GM21381 (cell line): ENCODE data around the gene DTNBP1.

Experiments
- ATAC-seq: cut with Tn5 transposase; IDR thresholded peaks from one replicate; pipeline ENCODE4 v1.9.1; 2021; ENCODE audit warnings: mild to moderate bottlenecking, moderate library complexity; ENCODE audit not compliant: unreplicated experiment

DTNBP1 gene

DNA sequence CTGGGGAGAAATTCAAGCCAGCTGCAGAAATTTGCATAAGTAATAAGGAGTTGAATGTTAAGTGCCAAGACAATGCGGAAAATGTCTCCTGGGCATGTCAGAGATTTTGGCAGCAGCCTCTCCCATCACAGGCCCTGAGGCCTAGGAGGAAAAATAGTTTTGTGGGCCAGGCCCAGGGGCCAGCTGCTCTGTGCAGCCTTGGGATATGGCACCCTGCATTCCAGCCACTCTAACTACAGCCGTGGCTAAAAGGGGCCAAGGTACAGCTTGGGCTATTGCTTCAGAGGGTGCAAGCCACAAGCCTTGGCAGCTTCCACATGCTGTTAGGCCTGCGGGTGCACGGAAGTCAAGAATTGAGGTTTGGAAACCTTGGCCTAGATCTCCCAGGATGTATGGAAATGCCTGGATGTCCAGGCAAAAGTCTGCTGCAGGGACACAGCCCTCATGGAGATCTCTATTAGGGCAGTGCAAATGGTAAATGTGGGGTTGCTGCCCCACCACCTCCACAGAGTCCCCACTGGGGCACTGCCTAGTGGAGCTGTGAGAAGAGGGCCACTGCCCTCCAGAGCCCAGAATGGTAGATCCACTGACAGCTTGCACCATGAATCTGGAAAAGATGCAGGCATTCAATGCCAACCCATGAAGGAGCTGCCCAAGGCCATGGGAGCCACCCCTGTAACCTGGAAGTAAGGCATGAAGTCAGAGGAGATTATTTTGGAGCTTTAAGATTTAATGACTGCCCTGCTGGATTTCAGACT is 126.5 kb downstream of the DTNBP1 start:
- ATAC-seq: no peak

DNA sequence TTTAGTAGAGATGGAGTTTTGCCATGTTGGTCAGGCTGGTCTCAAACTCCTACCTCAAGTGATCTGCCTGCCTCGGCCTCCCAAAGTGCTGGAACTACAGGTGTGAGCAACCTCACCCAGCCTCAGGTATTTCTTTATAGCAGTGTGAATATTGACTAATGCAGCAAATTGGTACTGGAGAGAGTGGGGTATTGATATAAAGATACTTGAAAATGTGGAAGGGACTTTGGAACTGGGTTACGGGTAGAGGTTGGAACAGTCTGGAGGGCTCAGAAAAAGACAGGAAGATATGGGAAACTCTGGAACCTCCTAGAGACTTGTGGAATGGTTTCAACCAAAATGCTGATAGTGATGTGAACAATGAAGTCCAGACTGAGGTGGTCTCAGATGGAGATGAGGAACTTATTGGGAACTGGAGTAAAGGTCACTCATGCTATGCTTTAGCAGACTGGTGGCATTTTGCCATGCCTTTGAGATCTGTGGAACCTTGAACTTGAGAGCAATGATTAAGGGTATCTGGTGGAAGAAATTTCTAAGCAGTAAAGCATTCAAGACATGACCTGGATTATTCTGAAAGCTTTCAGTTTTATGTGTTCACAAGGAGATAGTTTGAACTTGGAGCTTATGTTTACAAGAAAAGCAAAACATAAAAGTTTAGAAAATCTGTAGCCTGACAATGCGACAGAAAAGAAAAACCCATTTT is 127.2 kb downstream of the DTNBP1 start:
- ATAC-seq: no peak

DNA sequence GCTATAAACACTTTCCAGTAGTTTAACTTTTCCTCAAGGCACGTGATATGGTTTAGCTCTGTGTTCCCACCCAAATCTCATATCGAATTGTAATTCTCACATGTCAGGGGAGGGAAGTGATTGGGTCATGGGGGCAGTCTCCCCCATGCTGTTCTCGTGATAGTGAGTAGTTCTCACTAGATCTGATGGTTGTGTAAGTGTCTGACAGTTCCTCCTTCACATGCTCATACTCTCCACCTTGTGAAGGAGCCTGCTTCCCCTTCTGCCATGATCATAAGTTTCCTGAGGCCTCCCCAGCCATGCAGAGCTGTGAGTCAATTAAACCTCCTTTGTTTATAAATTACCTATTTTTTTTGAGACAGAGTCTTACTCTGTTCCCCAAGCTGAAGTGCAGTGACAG is 127.9 kb downstream of the DTNBP1 start:
- ATAC-seq: no peak

DNA sequence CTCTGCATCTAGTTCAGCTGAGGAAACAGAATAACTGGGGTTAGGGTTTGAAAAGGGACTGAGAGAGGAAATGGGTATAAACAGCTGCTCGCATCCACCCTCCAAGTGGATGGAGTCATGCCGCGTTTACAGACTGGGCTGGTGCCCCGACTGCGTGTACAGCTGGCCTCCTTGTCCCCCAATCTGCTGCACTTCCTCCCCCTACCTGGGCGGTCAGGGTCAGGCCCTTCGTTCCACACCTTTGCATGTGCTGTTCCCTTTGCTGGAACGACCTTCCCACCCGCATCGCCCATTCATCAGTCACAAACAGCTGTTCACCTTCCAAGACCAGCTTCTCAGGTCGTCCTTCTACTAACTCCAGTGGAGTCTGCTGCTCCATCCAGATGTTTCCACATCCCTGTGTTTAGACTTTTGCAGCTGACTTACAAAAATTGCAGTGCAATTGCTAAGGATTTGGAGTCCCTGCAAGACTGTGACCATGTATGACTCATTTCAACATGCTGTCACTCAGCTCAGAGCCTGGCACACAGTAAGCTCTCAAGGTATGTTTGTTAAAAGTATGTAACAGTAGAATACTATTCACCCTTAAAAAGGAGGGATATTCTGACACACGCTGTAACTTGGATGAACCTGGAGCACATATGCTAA is 129.3 kb downstream of the DTNBP1 start:
- ATAC-seq: no peak

DNA sequence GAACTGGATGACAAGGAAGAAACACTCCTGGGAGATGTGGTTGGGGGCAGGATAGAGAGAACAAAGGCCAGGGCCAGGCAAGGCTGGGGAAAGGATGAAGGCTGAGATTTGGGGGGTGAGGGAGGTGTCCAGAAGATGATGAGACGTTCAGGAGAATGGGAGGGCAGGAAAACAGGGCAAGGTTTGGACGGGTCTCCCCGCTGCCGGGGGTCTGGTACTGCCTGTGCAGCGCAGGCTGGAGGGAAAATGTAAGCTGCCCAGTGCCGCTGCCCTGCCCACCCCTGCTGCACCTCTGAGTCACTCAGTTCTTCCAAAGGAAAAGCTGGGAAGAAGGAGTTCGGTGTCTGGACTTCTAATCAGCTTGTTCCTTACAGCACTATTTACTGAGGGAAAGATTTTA is 130.9 kb downstream of the DTNBP1 start:
- ATAC-seq: no peak

DNA sequence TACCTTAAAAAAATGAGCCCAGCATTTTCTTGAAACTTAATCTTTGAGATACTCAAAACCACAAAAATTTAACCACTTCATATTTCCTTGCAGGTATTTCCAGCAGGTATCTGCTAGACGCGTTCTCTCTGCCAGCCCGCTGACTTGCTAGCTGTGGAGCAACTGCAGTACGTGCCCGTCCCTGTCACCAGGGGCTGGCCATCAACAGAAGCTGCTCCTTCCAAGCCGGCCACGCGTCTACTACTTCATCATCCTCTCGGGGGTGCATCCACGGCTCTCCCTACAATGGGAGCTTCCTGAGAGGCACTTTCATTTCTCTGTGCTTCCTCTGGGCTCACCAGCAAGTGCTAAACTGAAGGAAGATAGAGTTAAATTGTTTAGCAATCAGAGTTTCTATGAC is 132.4 kb downstream of the DTNBP1 start:
- ATAC-seq: no peak

DNA sequence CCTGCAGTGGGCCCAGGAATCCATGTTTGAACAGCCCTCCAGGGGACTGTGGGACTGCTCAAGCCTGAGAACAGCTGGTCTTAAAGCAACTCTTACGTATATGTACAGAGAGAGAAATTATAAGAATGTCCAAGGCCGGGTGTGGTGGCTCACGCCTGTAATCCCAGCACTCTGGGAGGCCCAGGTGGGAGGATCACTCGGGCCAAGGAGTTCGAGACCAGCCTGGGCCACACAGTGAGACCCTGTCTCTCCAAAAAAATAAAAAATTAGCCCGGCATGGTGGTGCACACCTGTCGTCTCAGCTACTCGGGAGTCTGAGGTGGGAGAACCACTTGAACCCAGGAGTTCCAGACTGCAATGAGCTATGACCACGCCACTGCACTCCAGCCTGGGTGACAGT is 134.0 kb downstream of the DTNBP1 start:
- no peak for ATAC-seq

DNA sequence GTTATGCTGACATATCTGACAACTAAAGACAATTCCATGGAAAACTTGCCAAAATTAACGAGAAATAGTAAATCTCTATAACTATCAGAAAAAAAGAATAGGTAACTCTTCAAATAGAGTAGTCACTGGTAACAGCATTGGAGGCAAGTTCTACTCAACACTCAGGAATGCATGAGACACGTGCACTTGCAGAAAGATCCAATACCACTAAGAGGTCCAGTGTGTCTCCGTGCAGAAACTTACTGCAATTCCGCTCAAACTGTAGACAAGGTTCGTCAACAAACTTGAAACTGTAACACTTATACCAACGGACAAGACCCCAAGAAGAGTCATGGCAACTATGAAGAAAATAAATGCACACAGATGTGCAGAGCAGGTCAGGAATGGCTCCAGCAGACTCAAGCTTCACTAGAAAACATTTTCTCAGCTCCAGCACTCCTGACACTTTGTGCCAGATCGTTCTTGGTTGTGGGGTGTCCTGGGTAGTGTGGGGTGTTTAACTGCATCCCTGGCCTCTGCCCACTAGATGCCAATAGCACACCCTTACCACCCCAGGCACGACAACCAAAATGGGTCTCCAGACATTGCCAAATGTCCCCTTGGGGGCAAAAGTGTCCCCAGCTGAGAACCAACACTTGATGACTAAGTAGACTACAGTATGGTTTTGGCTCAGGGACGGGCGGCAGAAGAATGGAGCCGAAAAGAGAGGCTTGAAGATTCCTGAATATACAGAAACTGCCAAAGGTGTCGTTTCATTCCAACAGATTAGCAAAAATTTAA is 134.8 kb downstream of the DTNBP1 start:
- ATAC-seq: no peak

DNA sequence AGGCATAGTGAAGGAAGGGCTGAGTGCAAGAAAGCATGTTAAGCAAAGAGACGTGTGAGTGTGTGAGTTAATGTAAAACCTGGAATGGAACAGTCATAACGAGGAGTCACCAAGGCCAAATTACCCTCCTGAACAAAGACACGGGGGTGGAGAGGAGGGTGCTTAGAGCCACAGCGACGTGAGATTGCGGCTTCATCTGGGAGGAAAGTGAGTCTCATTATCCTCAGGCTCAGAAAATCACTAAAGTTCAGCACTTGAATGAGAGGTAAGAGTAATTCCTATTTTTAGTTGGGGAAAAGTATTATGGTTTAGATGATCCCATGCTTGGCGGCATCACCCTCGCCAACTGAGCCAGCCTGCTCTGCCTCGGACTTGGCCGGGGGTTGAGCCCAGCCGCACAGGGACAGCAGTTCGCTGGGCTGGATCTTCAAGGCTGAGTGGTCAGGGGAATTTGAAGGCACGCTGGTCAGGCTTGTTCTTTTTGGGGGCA is 136.6 kb downstream of the DTNBP1 start:
- no peak for ATAC-seq

DNA sequence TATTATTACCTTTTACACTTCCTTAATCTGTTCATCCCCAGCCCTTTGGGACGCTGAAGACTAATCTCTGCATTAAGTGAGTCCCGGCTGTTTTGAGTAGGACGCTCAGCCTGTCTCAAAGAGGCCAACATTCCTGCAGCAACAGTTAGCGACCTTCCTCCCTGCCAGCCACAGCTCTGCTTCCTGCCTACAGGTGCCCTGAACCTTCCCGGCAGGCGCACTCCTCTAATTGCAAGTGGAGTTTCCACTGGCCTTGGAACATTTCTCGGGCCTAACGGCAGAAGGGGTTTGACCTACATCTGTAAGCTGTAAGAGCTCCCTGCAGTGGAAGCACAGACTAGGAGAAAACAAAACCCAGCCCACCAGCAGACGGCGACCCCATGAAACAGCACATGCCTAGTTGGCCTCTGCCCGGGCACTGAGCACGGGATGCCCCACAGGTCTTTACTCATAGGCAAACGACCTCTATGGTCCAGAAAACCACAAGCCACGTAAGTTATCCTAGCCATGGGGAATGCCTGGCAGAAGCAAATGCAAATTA is 137.9 kb downstream of the DTNBP1 start:
- ATAC-seq: no peak

DNA sequence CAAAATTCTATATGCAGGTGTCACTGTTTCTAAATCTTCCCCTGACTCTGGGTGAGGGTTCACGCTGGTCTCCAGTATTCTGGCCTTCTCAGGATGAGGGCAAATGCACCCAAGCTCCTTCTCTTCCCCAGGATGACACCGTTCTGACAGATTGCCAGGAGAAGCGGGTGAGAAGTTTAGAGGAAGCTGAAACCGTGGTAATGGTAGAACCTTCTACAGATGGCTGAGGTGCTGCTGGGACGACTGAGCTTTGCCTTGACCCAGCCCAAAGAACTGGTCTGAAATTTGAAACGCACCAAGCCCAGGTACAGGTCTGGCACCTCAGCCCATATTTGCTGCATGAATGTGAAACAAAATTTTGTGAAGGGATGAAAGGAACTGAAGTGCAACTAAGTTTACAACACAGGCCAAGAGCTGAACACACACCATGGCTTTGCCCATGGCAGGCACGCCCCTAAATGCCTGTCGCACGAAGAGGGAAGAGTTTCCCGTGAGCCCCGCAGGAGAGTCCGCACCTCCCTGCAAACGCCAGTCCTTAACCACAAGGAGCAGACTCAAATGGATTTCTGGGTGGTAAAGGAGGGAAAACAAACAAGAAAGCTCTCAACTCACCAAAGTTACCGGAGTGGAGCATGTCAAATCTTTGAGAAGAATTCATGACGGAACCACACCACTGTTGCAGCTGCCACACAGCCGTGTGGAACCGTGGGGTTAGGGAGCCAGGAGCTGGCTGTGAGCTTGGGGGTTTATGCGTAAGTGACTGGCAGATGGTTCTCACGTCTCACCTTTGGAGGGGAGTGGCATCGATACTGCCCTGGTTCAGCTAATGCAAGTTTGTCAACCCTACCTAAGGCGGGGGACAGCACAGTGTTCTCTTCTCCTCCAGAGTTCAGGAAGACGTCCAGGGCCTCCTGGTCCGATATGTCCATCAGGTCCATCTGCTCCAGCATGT is 138.9 kb downstream of the DTNBP1 start:
- no peak for ATAC-seq

DNA sequence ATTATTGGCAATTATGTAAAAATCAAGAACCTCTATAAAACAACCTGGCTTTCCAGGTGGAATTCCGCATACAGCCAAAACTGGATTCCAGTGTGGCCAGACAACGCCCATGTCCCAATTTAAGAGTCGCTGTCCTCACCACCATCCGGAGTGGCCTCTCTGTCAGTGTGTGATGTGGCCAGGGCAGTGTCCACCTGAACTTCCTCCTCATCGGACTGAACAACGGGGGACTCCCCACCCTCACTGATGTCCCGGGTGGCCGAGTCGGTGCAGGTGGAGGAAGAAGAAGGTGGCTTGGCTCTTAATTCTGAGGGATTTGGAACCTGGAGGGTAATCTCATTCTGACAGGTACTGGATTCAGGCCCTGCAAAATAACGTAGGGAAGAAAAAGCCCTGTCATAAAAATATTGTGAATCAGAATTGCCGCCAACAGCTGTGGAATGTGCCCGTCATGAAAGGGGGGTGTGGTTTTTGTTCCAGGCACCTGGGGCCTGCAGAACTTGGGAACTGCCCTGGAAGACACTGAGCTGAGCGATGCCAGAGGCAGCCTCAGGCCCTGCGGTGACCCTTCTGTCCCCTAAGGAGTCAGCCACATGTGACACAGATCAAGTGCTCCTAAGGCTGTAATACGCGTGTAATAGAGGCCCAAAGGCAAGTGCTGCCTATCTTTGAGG is 139.8 kb downstream of the DTNBP1 start:
- ATAC-seq: no peak

DNA sequence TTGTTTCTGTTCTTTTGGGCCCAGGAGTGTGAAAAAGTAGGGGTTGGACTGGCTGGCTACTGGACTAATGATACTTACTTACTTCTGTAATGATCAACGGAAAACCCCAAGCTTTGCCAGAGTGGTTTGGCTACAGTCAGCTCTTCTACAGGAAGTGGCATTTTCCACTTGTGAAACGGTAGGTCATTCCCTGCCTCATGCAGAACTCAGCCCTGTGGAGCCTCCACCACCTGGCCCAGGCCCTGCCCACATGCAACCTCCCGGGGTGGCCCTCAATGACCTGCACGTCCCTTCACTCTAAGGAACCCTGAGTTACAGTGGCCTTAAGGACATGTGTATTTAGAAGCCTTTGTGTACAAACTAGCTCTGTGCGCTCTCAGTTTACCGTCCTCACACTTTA is 140.4 kb downstream of the DTNBP1 start:
- ATAC-seq: no peak

DNA sequence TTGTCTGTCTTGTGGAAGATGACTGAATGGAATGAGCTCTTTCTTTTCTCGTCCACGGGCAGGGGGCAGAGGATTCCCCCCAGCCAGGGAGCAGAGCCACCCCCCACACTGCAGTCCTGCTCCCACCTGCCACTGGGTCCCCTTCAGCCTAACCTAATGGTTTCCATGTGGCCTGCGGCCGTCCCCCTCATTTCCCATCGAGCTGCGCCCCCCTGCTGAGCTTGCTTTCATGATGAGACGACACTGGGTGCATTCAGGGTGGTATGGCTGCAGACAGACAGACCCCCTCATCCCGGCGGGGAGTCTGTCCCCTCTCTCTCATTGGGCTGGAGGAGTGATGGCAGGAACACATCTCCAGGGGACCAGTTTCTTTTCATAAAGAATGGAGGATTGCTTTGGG is 140.8 kb downstream of the DTNBP1 start:
- no peak for ATAC-seq

DNA sequence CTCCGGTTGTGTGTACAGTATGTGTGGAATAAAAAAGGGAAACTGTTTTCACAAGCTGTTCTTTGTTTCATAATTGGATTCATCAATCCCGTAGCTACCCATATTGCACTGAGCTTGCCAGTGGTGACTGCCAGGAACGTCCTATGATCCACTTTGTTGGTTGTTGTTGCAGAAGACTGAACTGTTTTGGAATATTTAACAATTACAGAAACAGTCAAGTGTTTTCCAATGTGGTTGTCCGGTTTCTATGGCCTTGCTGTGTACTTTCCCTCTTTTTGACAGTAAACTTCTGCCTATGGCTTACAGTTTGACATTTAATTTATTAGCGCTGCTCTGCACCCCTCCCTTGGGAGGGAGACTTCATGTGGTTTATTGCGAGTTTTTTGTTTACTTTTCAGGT is 141.2 kb downstream of the DTNBP1 start:
- no peak for ATAC-seq

DNA sequence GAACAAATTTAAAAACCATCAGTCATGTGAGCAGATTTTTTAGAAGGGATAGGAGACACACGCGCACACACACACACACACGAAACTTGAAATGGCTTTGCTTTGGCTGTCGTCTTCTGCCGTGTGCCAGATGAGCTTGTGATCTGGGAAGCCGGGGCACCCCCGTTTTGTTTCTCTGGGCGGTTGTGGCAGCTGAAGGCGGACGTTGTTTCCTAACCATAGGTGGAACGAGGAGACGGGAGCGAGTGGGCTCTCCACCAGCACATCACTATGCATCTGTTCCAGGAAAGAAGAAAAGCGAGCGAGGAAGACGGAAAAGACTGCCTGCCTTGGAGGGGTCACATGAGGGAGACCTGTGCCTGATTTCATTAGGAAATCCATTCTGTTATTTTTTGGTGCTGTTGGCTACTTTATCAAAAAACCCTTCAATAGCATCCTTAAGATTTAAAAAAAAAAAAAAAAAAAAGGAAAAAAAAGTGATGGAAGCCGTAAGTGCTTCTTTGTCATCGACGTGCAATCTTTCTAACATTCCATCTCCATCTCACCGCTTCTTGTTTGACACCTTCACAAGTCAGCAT is 142.1 kb downstream of the DTNBP1 start:
- no peak for ATAC-seq

DNA sequence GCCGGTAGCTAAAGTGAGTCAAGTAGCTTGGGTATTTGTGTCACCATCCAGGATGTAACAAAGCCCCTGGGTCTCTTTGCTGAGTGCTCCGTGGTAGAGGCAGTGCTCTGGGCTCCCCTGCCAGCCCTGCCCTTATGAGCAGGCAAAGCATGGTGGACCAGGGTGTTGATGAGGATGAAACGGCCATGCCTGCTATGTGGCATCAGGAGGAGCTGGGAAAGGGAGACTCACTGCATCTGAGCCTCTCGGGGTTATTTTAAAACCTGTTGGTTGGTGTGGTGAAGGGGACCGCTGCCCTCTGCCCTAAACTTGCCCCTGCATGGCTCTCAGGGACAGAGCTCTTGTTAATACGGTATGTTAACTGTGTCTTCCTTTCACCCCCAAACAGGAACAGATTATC is 143.1 kb downstream of the DTNBP1 start:
- ATAC-seq: no peak

DNA sequence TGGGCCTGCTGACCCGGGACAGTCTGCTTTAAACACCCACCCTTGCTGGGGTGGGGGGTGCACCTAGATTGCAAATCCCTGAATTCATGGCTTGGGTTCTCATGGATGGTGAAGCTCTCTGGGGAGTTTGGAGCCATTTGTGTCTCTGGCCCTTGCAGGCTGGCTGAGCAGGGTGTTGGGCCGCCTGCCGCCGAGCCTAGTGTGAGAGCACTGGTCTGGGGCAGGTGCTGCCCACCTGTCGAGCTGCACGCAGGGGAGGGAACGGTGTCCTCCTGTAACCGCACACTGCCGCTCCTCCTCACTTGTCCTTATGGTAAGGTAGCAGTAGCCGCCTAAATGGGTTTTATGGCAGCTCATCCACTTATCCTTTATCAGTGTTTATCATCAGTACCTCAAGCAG is 143.9 kb downstream of the DTNBP1 start:
- ATAC-seq: no peak

DNA sequence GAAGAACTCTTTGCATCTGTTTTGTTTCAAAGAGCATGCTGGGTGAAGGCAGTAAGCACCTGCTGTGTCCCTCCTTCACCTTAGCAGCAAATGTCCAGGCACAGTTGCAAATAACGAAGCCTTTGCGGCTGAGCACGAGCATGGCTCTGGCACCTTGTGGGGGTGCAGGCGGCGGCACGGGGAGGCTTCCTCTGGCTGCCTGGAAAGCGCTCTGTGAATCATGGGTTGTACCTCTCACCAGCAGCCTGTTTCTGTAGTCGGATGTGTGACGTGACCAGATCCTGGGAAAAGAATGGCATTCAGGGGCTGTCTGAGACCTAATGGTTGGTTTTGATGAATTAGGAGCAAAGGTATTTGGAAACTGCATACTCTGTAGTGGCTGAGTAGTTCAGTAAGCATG is 144.8 kb downstream of the DTNBP1 start:
- ATAC-seq: no peak
